HG03064 (cell line): Measurements from ENCODE around the gene PPP2R5A.

Experiments used
- ATAC-seq: cut with Tn5 transposase; IDR thresholded peaks from one replicate; pipeline ENCODE4 v1.9.1; 2021; ENCODE audit warnings: low read depth; ENCODE audit not compliant: unreplicated experiment

The PPP2R5A gene

GRCh38 chr1:212284744-212285684, at the start of gene PPP2R5A:
PPP2R5A (plus strand) TSS chr1:212285410; CDS start chr1:212286111, 701 bp downstream.
- ATAC-seq, result peak; percentile 88

DNA sequence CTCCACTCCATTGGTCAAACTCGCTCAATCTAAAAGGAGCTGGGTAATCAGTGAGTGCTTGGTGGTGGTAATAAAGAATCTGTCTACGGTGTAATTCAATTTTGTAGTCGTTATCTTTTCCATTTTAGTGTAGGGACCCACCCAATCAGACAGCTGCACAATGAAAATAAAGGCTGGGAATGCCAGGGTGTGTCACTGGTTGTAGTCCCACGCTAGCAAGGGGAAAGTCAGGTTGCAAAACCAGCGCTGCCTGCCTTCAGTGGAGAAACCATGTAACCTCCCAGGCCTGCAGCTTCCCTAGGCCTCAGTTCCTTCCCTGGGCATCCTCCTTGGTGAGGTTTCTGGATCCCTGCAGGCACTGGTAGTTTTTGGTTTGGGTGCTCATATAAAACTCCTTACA, 49.4 kb upstream of the PPP2R5A start:
- no peak for ATAC-seq

GRCh38 chr1:212236664-212237220, 48.5 kb upstream of the PPP2R5A start:
- no peak for ATAC-seq

GRCh38 chr1:212237651-212238050, 47.6 kb upstream of the PPP2R5A start:
- ATAC-seq, result peak; percentile 89

GRCh38 chr1:212238552-212238951, 46.7 kb upstream of the PPP2R5A start:
- ATAC-seq, result no peak

GRCh38 chr1:212241501-212241900, 43.7 kb upstream of the PPP2R5A start:
- ATAC-seq, result no peak

DNA sequence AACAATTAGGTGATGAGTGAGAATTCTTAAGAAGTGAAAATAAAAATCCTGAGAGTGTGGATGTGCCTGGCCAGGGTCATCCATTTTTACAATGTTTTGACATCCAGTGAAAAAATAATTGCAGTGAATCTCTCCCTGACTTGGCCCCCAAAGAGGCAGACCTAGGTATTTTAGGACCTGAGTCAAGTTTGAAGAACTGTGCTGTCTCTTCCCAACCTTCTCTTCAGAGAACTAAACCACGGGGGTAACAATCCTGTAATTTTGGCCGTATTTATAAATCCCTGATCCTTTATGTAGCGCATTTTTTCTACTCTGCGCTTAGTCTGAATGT, 43.3 kb upstream of the PPP2R5A start:
- ATAC-seq, result no peak

DNA sequence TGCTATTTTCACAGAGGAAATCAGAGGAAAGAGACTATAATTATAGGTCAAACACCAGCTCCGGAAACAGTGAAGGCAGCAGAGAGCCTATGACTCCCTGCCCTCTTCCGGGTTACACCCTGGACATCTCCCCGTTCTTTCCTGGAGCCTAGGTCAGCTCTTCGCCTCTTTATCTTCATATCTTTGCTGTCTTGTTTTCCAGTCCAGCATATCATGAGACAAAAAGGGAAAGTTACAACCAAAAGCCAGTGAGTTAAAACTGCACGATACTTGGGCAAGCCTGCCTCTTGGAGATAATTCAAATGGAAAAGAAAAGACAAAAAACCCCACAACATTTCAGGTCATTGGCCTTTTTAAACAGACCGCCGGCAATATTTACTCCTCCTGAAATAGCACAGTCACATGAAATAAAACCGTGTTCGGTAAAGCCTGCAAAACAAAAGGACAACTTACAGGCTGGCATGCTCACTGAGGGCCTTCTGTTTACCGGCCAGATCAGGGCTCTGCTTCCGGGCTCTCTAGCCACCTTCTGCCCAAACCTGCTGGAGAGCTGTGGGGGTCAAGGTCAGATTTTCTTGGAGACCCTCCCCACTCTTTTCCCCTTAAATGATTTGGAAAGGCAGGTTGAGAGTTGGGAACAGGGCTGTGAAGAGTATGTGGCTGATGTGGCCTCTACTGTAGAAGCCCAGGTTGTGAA, 42.8 kb upstream of the PPP2R5A start:
- no peak for ATAC-seq

DNA sequence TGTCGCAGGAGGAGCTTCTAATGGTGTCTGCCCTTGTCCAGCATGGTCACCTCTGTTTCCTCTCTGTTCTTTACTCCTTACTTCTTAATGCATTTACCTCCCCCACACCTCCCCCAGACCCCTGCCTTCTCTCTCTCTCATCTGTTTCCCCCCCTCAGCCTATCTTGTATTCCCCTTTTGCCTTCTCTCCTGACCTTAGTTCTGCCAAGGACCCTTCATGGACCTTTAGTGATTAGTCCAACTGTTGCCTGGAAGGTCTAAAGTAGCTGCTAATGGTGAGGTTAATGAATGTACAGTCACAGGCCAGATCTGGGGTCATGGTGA, 42.3 kb upstream of the PPP2R5A start:
- no peak for ATAC-seq

DNA sequence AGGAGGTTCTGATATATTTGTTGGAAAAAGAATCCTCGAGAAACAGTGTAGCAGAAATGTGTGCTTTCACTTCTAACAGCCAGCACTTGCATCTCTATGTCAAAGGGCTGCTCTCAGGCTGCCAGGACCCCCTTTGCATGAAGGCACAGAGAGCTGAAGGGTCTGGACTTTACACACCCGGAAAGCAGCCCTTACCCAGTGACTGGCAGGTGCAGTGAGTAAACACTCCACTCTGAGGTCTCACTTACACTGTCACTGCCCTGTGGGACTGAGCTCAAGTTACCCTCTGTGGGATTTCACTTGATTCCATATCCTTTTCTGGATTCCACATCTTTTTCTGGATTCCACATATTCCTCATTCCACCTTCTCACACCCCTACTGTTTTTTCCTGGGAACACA, 40.8 kb upstream of the PPP2R5A start:
- ATAC-seq, result no peak

DNA sequence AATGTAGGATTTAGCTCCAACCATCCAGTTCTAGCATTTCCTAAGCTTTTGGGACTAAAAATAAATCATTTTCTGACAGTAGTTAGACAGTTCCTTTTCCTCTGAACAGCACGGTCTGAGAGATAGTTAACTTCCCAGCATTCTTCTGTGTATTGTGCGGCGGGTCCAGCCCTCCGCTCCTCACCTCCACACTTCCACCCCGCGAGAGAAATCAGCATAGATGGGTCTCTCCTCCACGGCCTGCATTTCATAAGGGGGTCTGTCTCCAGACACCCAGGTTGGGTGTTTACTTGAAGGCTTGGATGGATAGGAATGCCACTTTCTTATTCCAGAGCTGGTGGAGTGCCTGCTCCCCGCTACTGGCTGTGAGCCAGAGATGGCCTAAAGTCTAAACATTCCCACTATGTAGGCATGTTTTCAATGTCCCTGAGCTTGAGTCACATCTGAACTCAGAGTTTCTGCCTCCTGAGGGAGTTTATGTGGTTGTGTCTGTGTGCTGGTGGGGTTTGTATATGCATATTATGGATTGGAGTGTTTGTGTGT, 38.0 kb upstream of the PPP2R5A start:
- ATAC-seq, result no peak

DNA sequence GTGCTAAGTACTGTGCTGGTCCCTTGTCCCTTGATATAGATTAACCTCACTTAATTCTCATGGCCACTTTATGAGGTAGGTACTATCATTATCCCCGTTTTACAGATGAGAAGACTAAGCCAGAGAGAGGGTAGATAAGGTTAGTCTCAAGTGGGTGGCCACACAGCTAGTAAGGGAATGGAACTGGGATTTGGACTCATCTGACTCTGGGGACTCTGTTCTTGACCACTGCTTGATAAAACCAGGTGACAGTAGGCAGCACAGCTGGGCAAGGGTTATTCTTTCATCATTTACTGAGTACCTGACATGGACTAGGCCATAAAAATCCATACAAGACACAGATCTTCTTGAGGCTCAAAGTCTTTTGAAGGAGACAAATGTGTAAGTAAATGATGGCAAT, 37.2 kb upstream of the PPP2R5A start:
- no peak for ATAC-seq

DNA sequence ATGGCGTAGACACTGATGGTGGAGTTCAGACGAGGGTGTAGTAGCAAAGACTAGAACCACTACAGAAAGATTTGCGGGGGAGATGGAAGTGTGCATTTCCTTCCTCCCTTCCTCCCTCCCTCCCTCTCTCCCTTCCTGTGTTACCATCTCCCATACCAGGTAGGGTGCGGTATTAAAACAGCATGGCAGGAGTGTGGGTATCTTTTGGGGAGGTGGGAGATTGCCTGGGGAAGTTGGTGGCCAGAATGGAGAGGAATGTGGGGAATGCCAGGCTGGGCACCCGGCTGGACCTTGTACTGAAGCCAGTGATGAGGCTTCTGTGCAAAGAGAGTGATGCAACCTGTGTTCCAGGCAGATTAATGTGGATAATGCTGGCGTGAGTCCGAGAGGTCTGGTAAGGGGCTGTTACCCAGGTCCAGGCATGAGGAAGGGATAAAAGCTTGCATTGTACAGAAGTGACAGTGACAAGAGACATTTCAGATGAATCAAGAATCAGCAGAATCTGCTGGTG, 30.3 kb upstream of the PPP2R5A start:
- no peak for ATAC-seq

DNA sequence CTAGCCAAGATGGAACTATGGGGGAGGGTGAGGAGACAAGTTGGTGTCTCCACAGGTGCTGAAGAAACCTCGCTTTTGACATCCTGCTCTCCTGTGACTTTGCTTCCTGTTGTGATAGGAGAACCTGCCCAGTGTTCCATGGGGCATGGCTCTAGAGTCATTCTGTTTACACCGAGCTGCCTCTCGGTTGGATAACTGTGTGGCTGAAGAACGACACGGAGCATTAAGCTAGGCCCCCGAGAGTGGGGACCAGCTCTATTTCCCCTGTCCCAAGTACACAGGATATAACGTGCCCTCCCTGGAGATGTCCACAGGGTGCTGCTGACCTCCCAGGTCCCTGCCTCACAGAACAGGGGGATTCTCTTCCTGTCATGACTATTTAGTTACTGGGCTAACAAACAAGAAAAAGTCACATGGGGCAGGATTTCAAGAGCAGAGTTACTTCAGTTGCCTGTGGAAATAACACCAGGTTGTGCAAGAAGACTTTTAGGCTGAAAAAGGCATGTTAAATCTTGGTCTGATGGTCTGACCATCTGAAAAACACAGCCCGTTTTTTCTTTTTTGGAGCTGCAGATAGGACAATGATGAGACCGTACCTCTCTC, 29.4 kb upstream of the PPP2R5A start:
- ATAC-seq, result no peak

DNA sequence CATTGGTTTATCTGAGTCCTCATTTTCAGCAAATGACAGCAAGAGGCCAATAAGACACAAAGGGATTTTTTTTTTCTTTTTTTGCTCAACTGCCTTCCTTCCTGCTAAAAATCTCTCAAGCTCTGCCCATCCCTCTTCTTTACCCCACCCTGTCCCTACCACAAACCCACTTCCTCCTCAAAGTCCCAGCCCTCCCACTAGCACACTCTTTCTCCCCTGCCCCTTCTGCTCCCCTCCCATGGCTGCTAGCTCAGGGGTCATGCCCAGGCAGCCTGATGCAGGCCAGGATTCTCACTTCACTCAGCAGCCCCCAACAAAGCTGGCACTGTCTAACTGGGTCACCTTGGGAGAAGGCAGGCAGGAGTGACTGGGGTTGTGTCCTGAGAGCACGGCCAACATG, 28.8 kb upstream of the PPP2R5A start:
- no peak for ATAC-seq

DNA sequence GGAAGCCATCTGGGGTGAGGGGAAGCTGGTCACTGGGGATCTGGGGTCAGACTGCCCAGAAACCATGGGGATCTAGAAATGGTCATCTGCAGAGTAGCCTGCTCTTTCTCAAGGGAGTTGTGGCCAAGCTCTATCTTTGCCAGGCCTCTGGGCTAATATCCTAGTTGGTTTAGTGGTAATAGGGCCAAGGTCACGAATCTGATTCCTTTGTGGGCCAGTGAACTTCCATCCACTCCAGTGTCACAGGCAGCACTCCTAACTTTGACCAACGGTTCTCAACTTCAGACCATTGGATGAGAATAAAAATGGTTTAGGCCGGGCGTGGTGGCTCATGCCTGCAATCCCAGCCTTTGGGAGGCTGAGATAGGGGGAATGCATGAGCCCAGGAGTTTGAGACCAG, 28.1 kb upstream of the PPP2R5A start:
- no peak for ATAC-seq

- no peak for ATAC-seq
Observed at GRCh38 chr1:212259693-212260480, 25.3 kb upstream of the PPP2R5A start.

DNA sequence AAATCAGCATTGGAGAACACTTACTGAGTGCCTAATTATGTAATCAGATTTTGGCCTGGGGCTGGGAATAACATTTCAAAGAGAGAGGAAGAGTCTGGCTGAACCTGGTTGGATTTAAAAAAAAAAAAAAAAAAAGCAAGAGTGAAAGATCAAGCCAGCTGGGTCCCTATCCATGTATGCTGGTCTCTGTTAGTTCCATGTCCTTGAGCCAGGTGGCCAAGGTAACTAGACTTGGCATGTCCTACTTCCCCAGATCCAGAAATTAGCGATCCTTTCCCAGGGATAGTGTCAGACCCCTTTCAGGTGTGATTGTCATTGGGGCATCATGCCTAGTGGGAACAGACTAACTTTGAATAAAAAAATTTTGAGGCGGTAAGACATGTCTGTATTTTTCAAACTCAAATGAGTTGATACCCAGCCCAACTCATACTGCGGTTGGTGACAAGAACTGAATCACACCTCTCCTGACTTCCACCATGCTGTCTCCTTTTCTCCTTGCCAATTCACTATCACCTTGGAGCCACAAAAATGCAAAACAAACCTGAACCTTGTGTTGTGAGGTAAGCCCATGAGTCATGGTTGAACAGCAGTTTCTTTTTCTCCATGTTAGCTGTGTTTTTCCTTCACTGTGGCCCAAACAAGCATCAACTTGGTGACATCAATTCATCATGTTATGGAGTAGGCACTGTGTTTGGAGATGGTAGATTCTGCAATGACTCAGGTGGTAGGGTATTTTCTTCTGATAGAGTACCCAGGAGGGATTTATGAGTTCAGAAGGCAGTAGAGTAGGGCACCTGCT, 24.5 kb upstream of the PPP2R5A start:
- ATAC-seq, result no peak

- no peak for ATAC-seq
Observed at GRCh38 chr1:212261361-212261929, 23.8 kb upstream of the PPP2R5A start.
